ENCODE measurements around the gene OR5K2.

DNA sequence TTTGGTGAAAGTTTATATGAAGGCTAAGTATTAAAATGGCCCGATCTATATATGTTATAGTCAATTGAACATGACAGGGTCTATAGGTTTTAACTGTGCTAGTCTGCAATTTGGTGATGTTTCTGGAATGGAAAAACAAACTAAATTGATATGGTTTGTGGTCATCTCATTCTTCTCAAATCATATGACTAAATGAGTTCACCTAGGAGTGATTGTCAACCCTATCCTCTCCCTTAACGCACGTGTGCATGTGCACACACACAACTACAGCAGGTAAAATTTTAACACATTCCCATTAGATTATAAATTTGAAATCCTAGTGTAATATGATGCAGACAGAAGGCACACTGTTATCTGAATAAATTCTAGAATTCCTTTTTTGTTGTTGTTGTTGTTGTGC lies 16.3 kb downstream of the OR5K2 start:
- TF ChIP-seq, protein P1, sequence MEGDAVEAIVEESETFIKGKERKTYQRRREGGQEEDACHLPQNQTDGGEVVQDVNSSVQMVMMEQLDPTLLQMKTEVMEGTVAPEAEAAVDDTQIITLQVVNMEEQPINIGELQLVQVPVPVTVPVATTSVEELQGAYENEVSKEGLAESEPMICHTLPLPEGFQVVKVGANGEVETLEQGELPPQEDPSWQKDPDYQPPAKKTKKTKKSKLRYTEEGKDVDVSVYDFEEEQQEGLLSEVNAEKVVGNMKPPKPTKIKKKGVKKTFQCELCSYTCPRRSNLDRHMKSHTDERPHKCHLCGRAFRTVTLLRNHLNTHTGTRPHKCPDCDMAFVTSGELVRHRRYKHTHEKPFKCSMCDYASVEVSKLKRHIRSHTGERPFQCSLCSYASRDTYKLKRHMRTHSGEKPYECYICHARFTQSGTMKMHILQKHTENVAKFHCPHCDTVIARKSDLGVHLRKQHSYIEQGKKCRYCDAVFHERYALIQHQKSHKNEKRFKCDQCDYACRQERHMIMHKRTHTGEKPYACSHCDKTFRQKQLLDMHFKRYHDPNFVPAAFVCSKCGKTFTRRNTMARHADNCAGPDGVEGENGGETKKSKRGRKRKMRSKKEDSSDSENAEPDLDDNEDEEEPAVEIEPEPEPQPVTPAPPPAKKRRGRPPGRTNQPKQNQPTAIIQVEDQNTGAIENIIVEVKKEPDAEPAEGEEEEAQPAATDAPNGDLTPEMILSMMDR (IDR thresholded peaks at IDR 0.05) = no peak
- no peak for TF ChIP-seq POLR2A (IDR thresholded peaks at IDR 0.05)
